Neural cell (in vitro differentiated cells): ENCODE data around the gene EPS8.

Experiments
- CTCF ChIP-seq: fragments of 450-650 bp; IDR thresholded peaks from 2 replicates; pipeline ENCODE4 v1.5.1; 2014; ENCODE audit warnings: antibody characterized with exemption, mild to moderate bottlenecking, moderate library complexity; ENCODE audit not compliant: poor library complexity, severe bottlenecking
- EP300 ChIP-seq: fragments of 450-650 bp; conservative IDR thresholded peaks from 2 replicates; pipeline ENCODE4 v1.6.1; 2014; ENCODE audit warnings: antibody characterized with exemption, mild to moderate bottlenecking, moderate library complexity; ENCODE audit not compliant: poor library complexity, severe bottlenecking
- EZH2 ChIP-seq: fragments of 200-600, 300-800 bp; shearing (Covaris generic), sonication (generic); IDR thresholded peaks from 2 replicates; pipeline ENCODE4 v1.6.1; 2014; ENCODE audit warnings: antibody characterized with exemption, low read length, borderline replicate concordance, mild to moderate bottlenecking; ENCODE audit not compliant: insufficient read depth, poor library complexity, severe bottlenecking
- POLR2AphosphoS5 ChIP-seq: IDR thresholded peaks from 2 replicates; pipeline ENCODE4 v1.6.1; 2012
- RAD21 ChIP-seq: fragments of 450-650 bp; conservative IDR thresholded peaks from 2 replicates; pipeline ENCODE4 v1.6.1; 2014; ENCODE audit warnings: antibody characterized with exemption, mild to moderate bottlenecking, moderate library complexity
- REST ChIP-seq: IDR thresholded peaks from 2 replicates; pipeline ENCODE4 v1.6.1; 2012; ENCODE audit warnings: borderline replicate concordance

- no peak for TF ChIP-seq CTCF
- TF ChIP-seq EZH2 = no peak
- TF ChIP-seq POLR2AphosphoS5 = no peak
- TF ChIP-seq REST = no peak
- no peak for TF ChIP-seq EP300
- TF ChIP-seq RAD21 = no peak
Observed at GRCh38 chr12:15592934-15593333, 196.3 kb downstream of the EPS8 start.
